Stimulated activated CD4-positive, alpha-beta T cell treated with anti-CD3 and anti-CD28 coated beads, Interleukin-2, amount 100 ng/mL, for 48 hours (primary cell): ENCODE measurements around the gene DYNC2I2.

Experiments used
- DNase-seq, 2 donors: peaks; one replicate each; pipeline ENCODE4 v3.0.0-alpha.2; 2020

The DYNC2I2 gene

DNA sequence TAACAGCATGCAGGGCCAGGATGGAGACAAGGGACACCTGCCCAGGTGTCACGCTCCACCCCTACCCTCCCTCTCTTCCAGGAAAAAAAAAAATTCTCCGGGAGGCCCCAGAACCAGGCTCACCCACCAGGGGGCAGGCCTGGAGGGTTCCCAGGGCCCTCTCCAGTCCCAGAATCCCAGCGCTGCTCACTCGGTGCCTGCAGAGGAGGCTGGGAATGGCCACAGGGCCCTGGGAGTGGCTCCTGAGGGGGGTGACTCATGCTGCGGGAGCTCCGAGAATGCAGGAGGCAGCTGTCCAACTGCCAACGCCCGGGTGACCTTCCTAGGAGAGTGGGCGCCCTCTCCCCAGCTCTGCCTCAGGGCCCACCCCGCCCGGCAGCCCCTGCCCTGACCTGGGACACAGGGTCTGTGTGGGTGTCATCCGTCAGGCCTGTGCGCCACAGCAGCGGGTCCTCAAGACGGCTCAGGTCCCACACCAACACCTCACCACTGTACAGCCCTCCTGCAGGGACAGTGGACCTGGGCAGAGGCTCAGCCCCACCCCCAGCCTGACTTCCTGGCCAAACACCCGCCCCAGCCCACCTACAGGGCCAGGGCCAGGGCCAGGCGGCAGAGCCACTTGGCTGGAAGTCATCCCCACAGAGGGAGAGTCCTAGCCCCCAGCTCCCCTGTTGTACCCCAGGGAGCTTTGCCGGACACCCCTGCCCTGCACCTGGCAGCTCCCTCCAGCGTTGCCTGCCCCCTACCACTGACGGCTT is 21.2 kb downstream of the DYNC2I2 start:
- DNase-seq, result no peak

- no peak for DNase-seq
These were observed 21.9 kb downstream of the DYNC2I2 start for GRCh38 chr9:128634651-128635262.

- no peak for DNase-seq
These were observed 22.5 kb downstream of the DYNC2I2 start for GRCh38 chr9:128634111-128634510.

DNA sequence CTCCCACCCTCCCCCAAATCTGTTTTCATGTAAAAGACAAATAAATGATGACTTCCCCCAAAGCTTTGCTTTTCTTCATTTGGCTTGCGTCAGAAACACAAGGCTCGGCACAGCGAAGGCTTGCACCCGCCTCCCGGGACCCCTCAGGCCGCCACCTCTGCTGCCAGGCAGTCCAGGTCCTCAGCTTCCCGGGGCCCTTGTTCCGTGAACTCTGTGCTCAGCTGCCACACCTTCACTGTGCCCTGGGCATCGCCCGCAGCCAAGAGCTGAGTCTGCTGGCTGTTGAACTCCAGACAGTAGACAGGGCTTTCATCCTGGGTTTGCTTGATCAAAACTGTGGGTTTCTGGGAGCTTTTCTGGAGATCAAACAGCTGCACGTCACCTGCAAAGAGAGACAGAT is 23.0 kb downstream of the DYNC2I2 start:
- no peak for DNase-seq

- no peak for DNase-seq
These were observed 23.6 kb downstream of the DYNC2I2 start for GRCh38 chr9:128633057-128633456.

- no peak for DNase-seq
These were observed 24.2 kb downstream of the DYNC2I2 start for GRCh38 chr9:128632486-128632885.

DNA sequence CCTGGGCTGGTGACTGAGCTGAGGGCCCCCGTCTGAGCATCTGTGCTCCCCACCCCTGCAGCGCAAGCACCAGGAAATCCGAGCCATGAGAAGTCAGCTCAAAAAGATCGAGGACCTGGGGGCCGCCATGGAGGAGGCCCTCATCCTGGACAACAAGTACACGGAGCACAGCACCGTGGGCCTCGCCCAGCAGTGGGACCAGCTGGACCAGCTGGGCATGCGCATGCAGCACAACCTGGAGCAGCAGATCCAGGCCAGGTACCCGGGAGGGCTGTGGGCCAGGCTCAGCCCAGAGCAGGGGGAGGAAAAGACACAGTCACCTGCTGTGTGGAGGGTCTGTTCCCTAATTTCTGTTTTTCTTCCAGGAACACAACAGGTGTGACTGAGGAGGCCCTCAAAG is 24.6 kb downstream of the DYNC2I2 start:
- no peak for DNase-seq

DNA sequence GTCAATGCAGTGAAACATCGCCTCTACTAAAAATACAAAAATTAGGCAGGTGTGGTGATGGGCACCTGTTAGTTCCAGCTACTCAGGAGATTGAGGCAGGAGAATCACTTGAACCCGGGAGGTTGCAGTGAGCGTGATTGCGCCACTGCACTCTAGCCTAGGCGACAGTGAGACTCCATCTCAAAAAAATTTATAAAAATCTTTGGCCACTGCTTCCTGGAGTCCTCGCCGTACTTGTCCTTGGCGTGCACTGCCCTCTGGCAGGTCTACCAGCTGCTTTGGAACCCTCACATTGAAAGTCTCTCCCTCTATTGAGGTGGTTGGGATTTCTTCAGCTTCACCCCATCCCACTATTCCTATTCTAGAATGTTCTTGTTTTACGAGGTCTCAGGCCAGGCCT is 25.0 kb downstream of the DYNC2I2 start:
- no peak for DNase-seq

GRCh38 chr9:128629852-128630545 is 26.6 kb downstream of the DYNC2I2 start:
- no peak for DNase-seq

- no peak for DNase-seq
These were observed 27.5 kb downstream of the DYNC2I2 start for GRCh38 chr9:128629136-128629535.

GRCh38 chr9:128628471-128629048 is 28.1 kb downstream of the DYNC2I2 start:
- no peak for DNase-seq

GRCh38 chr9:128627906-128628305 is 28.7 kb downstream of the DYNC2I2 start:
- no peak for DNase-seq

DNA sequence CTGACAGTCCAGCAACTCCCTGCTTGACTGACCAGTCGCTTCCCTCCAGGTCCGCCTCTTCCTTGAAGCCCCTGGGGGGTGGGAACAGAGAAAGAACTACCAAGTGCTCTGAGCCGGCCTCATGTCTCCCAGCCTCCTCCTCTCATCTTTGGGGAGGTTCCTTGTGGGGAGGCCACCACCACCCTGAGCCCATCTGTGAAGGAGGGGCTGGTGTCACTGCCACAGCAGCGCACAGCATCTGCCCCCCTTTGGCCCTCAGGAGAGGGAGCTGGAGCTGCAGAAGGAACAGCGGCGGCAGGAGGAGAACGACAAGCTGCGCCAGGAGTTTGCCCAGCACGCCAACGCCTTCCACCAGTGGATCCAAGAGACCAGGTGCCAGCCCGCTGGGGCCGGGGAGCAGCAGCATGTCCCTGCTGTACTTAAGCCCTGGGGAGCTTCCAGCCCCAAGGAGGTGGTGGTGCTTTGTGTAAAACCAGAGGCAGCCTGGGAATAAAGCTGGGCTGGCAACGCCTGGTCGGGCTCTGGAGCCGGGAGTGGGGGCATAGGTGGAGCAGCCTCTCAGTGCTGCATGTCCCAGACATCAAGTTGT is 29.4 kb downstream of the DYNC2I2 start:
- DNase-seq, result no peak

DNA sequence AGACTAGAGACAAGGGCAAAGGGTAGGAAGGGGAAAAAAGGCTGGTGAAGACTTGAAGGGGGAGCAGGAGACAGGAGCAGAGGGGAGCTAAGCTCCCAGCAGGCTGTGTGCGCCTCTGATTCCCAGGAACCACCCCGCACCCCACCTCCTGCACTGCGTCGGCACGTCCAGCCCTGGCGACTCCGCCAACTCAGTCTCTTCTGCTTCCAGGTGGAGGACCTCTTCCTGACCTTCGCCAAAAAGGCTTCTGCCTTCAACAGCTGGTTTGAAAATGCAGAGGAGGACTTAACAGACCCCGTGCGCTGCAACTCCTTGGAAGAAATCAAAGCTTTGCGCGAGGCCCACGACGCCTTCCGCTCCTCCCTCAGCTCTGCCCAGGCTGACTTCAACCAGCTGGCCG is 30.5 kb downstream of the DYNC2I2 start:
- no peak for DNase-seq

- DNase-seq, result no peak
These were observed 31.1 kb downstream of the DYNC2I2 start for GRCh38 chr9:128625391-128626146.

DNA sequence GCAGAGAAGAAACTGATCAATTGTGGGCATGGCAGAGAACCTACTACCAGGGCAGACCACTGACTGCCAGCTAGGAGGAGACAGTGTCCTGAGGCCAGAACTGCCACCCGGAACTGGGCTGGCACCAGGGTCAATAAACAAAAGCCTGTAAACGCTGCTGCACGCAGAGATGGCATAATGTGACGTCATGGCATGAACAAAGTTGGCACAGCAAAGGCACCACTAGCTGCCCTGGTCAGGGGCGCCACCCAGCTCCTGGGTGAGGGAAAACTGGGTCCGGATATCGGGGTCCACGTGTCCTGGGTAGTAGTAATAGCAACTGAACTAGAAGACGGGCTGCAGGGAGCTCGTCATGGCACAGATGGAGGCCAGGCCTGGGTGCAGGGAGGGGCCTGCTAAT is 32.1 kb downstream of the DYNC2I2 start:
- no peak for DNase-seq

- DNase-seq, result no peak
These were observed 34.8 kb downstream of the DYNC2I2 start for GRCh38 chr9:128621730-128622455.

GRCh38 chr9:128619779-128620178 is 36.9 kb downstream of the DYNC2I2 start:
- no peak for DNase-seq

- DNase-seq, result no peak
These were observed 37.5 kb downstream of the DYNC2I2 start for GRCh38 chr9:128619127-128619526.

- no peak for DNase-seq
These were observed 38.7 kb downstream of the DYNC2I2 start for GRCh38 chr9:128617943-128618342.

GRCh38 chr9:128615571-128615970 is 41.1 kb downstream of the DYNC2I2 start:
- DNase-seq, result no peak

DNA sequence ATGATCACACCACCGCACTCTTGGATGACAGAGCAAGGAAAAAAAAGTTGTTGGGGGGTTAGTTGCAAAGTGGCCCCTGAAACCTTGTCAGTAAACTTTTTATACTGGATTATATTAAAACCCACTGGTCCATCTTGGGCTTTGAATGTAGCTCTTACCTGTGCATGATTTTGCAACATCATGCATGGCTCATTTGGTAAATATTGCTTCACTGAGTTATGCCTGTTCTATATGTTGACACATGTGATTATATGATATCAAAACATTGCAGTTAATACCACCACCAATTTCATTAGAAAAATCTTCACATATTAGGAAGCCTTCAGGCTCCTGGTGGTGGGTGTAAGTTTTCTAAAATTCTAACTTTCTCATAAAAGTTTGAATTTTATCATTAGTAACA is 41.9 kb downstream of the DYNC2I2 start:
- no peak for DNase-seq
